IMR-90 (cell line): ENCODE measurements around the gene MYO7B. TPM values are rescaled to one million over a fixed set of nuclear protein-coding genes. Genes with fewer than 3 reads are reported as not detected.

Source experiments
- ATAC-seq: fragments of 200-7000 bp; cut with Tn5 transposase; 2 replicates; pipeline ENCODE4 v1.9.1; 2020; ENCODE audit warnings: low read depth, mild to moderate bottlenecking, moderate library complexity
- BruUV-seq: library from RNA; stranded (reverse); fragments of 400-500 nt; replicated peaks from 2 replicates; lab custom pipeline; 2021; lab: Mats Ljungman, UMichigan
- CTCF ChIA-PET: fragments of 300-600 bp; formaldehyde crosslinking; extraction: SDS; loops from one replicate; lab custom pipeline; 2021; ENCODE audit warnings: antibody characterized with exemption; lab: Yijun Ruan, JAX
- POLR2A ChIA-PET: fragments of 300-600 bp; sonication (Branson Sonifier 250); formaldehyde crosslinking; loops from one replicate; lab custom pipeline; 2022; ENCODE audit warnings: antibody characterized with exemption; ENCODE audit not compliant: unreplicated experiment; lab: Charles Lee
- DNase-seq: peaks from one replicate; pipeline ENCODE4 v3.0.0; 2013
- H2AFZ ChIP-seq: replicated peaks from 2 replicates; pipeline ENCODE3; 2013; ENCODE audit warnings: low read length, mild to moderate bottlenecking; ENCODE audit not compliant: poor library complexity
- H2AK5ac ChIP-seq: 2 replicates; pipeline ENCODE4 v1.6.1; 2013; ENCODE audit warnings: low read depth, low read length, inconsistent platforms
- H2AK9ac ChIP-seq: replicated peaks from 2 replicates; pipeline ENCODE3; 2013; ENCODE audit warnings: mild to moderate bottlenecking, low read depth, low read length, moderate library complexity; ENCODE audit not compliant: poor library complexity
- H2BK120ac ChIP-seq: 2 replicates; pipeline ENCODE4 v1.6.1; 2013; ENCODE audit warnings: low read depth, low read length, inconsistent platforms
- H2BK15ac ChIP-seq: 3 replicates; pipeline ENCODE4 v1.6.1; 2013; ENCODE audit warnings: low read depth, low read length, inconsistent platforms
- H2BK20ac ChIP-seq: 2 replicates; pipeline ENCODE4 v1.6.1; 2013; ENCODE audit warnings: low read depth, mild to moderate bottlenecking, inconsistent platforms, low read length, moderate library complexity
- H2BK5ac ChIP-seq: 2 replicates; pipeline ENCODE4 v1.6.1; 2013; ENCODE audit warnings: mild to moderate bottlenecking, low read depth, low read length, inconsistent platforms; ENCODE audit not compliant: poor library complexity, severe bottlenecking
- H3K14ac ChIP-seq: replicated peaks from 2 replicates; pipeline ENCODE4 v1.6.1; 2013; ENCODE audit warnings: low read depth, low read length, inconsistent platforms
- H3K18ac ChIP-seq: 2 replicates; pipeline ENCODE4 v1.6.1; 2013; ENCODE audit warnings: low read depth, low read length, control low read depth
- H3K23ac ChIP-seq: 2 replicates; pipeline ENCODE4 v1.6.1; 2013; ENCODE audit warnings: low read depth, low read length, inconsistent platforms
- H3K27ac ChIP-seq: 2 replicates; pipeline ENCODE4 v1.5.1; 2013; ENCODE audit warnings: mild to moderate bottlenecking, control low read depth, low read length; ENCODE audit not compliant: insufficient read depth
- H3K27me3 ChIP-seq: 2 replicates; pipeline ENCODE4 v1.6.1; 2013; ENCODE audit warnings: low read length; ENCODE audit not compliant: control insufficient read depth, insufficient read depth
- H3K36me3 ChIP-seq: 2 replicates; pipeline ENCODE4 v1.6.1; 2013; ENCODE audit warnings: low read length, mixed read lengths; ENCODE audit not compliant: control insufficient read depth, insufficient read depth
- H3K4ac ChIP-seq: 2 replicates; pipeline ENCODE4 v1.6.1; 2013; ENCODE audit warnings: low read depth, low read length, inconsistent platforms
- H3K4me1 ChIP-seq: 2 replicates; pipeline ENCODE4 v1.6.1; 2013; ENCODE audit warnings: low read length, mixed read lengths; ENCODE audit not compliant: control insufficient read depth, insufficient read depth
- H3K4me2 ChIP-seq: 2 replicates; pipeline ENCODE4 v1.6.1; 2013; ENCODE audit warnings: low read depth, mild to moderate bottlenecking, control low read depth, low read length, moderate library complexity
- H3K4me3 ChIP-seq: 2 replicates; pipeline ENCODE4 v1.5.1; 2013; ENCODE audit warnings: low read depth, mild to moderate bottlenecking, control low read depth, low read length, moderate library complexity; ENCODE audit not compliant: insufficient read depth
- H3K56ac ChIP-seq: 2 replicates; pipeline ENCODE4 v1.6.1; 2013; ENCODE audit warnings: low read length, inconsistent platforms; ENCODE audit not compliant: insufficient read depth; ENCODE audit errors: extremely low read depth
- H3K79me1 ChIP-seq, 2 experiments: 2 replicates each; pipeline ENCODE4 v1.6.1; 2013; ENCODE audit warnings: low read length in 2 of 2, inconsistent platforms in 1 of 2, low read depth in 1 of 2
- H3K9ac ChIP-seq: 2 replicates; pipeline ENCODE4 v1.6.1; 2013; ENCODE audit warnings: low read depth, low read length, control low read depth
- H3K9me1 ChIP-seq: 2 replicates; pipeline ENCODE4 v1.6.1; 2013; ENCODE audit warnings: low read length, inconsistent platforms; ENCODE audit not compliant: insufficient read depth
- H3K9me3 ChIP-seq: 2 replicates; pipeline ENCODE4 v1.6.1; 2013; ENCODE audit warnings: low read length; ENCODE audit not compliant: control insufficient read depth, insufficient read depth
- H4K20me1 ChIP-seq: 2 replicates; pipeline ENCODE4 v1.6.1; 2013; ENCODE audit warnings: low read length, inconsistent platforms; ENCODE audit not compliant: insufficient read depth
- H4K5ac ChIP-seq: 2 replicates; pipeline ENCODE4 v1.6.1; 2013; ENCODE audit warnings: mild to moderate bottlenecking, low read depth, low read length, control low read depth
- H4K8ac ChIP-seq, 2 experiments: 2 replicates each; pipeline ENCODE4 v1.6.1; 2013; ENCODE audit warnings: low read depth in 2 of 2, low read length in 2 of 2, control low read depth in 1 of 2, inconsistent platforms in 1 of 2
- H4K91ac ChIP-seq: 2 replicates; pipeline ENCODE4 v1.6.1; 2013; ENCODE audit warnings: low read depth, low read length, inconsistent platforms; ENCODE audit not compliant: insufficient read depth
- CHD1 ChIP-seq: IDR thresholded peaks from 2 replicates; pipeline ENCODE4 v1.6.1; 2012; ENCODE audit warnings: low read depth, low read length, improper control_type of control experiment
- WGBS, 2 experiments: methylation state at CpG; one replicate each; pipeline versions ENCODE4 v1.1.5 to v1.1.7; 2013; ENCODE audit warnings: missing lambda C conversion rate in 2 of 2; ENCODE audit not compliant: insufficient read length in 1 of 2; ENCODE audit errors: extremely low coverage in 2 of 2; 5-methylcytosine and 5-hydroxymethylcytosine counted together
- dilution Hi-C: fragments of 300-500 bp; cut with HindIII; formaldehyde crosslinking; loops from one replicate; pipeline ENCODE4 v1.14.3; 2018; ENCODE audit warnings: low sequenced_read_pairs; ENCODE audit not compliant: unreplicated experiment
- in situ Hi-C: fragments of 300-500 bp; cut with MboI; formaldehyde crosslinking; loops from 3 replicates; pipeline ENCODE4 v1.14.3; 2019; ENCODE audit warnings: low sequenced_read_pairs, inconsistent platforms, mixed read lengths
- intact Hi-C: fragments of 100-400 bp; cut with micrococcal nuclease; formaldehyde crosslinking; loops from 2 replicates; pipeline ENCODE4 v1.10.0; 2022
- polyA plus RNA-seq, 3 experiments: library from polyadenylated mRNA; depleted of rRNA; stranded (reverse); fragments of >200 nt; gene quantifications; 2 replicates each; pipeline ENCODE4 v1.2.3, GENCODE V29; 2012; ENCODE audit warnings: low replicate concordance in 1 of 3
- total RNA-seq: library from RNA; depleted of rRNA; stranded (reverse); fragments of >200 nt; gene quantifications from 2 replicates; pipeline ENCODE4 v1.2.3, GENCODE V29; 2012

The MYO7B gene
- total and polyA plus RNA-seq, 2 of the 4 experiments (the other 2 are of a cell fraction), result 0.18 to 0.46 TPM

DNA sequence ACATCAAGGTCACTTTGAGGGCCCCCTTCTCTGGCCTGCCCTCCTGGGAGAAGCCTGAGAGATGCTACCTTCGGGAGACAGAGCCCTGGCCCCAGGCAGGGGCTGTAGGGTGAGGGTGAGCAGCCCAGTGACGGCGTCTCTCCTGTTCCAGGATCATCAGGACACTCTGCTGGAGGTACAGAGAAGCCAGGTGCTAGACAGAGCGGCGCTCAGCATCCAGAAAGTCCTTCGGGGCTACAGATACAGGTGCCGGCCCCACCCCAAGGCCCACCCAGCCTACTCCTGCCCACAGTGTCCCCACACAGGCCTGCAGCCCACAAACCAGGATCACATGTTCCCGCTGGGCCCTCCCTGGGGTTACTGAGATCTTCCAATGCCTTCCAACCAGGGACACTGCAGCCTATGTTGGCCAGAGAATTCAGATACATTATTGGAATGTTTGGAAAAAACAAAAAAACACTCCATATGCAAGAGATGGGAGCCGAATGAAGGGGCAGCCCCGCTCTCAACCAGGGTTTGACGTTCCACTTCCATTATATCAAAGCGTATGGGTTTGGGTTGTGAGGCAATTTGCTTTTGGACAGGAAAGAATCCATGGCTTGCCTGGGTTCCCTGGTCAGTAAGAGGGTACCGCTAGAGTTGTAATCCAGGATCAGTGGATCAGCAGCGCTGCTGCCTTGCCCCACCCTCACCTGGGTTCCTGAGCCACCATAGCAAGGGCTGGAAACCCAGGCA, 61.0 kb downstream of the MYO7B start:
- no peak overlapping the region for H2BK5ac ChIP-seq
- H2BK20ac ChIP-seq, result peak overlapping the region; percentile 24; the same call in 1 of the 2 replicates
- no peaks in the 10 kb centered on the region for H3K9me1 ChIP-seq
- no peaks in the 10 kb centered on the region for H3K27me3 ChIP-seq
- no TSS peak for BruUV-seq
- H2BK15ac ChIP-seq, result no peak overlapping the region
- ATAC-seq (no peak), DNase-seq (no peak)
- H3K36me3 ChIP-seq, result no peaks in the 10 kb centered on the region
- no peak overlapping the region for H2AK9ac ChIP-seq
- no peak for TF ChIP-seq CHD1
- H3K4ac ChIP-seq, result no peak overlapping the region
- CTCF ChIA-PET, result no interaction called here
- no peak overlapping the region for H3K27ac ChIP-seq
- H3K18ac ChIP-seq, result no peak overlapping the region
- H3K79me1 ChIP-seq, result no peaks in the 10 kb centered on the region
- H2AK5ac ChIP-seq, result peak overlapping the region; percentile 14
- H3K4me1 ChIP-seq, result peaks cover 2% of the 10 kb centered on the region; the same call in 1 of the 2 replicates
- H3K4me3 ChIP-seq, result no peak overlapping the region
- POLR2A ChIA-PET, result no interaction called here
- no peak overlapping the region for H3K9ac ChIP-seq
- dilution Hi-C loops (no loop called here), in situ Hi-C loops (no loop called here), intact Hi-C loops (no loop called here)
- H4K5ac ChIP-seq, result no peak overlapping the region
- no peak overlapping the region for H3K23ac ChIP-seq
- WGBS, 2 experiments, result 83% methylated on average over 2 of the region's 14 CpGs; no CpG with 5 or more reads in 1 of the 2 experiments
- H3K14ac ChIP-seq, result no peak overlapping the region; the same call in 1 of the 2 replicates
- peaks cover 2% of the 10 kb centered on the region; the same call in 1 of the 2 replicates for H3K9me3 ChIP-seq
- H4K91ac ChIP-seq, result no peak overlapping the region
- 0 out of 2 replicates have a peak overlapping the region, but pooled peaks have one; percentile 32 for H2BK120ac ChIP-seq
- H3K56ac ChIP-seq, result no peak overlapping the region
- H4K8ac ChIP-seq, result no peak overlapping the region
- no peak overlapping the region for H3K4me2 ChIP-seq
- no peaks in the 10 kb centered on the region for H4K20me1 ChIP-seq
- H2AFZ ChIP-seq, result peak overlapping the region; percentile 58
